Body of pancreas (tissue), 4 donors: ENCODE measurements around the gene CHAC1.
"Not testable (repeated sequence)": the region's sequence is repeated elsewhere in the genome, so short reads cannot be mapped to it uniquely, and the experiment has no call there.

Experiments
- CTCF ChIP-seq, 7 experiments: fragments of 450-650 bp in 4 of 7; fragments of 200-600 bp in 3 of 7; sonication (generic) in 3 of 7; IDR thresholded peaks; one replicate each; pipeline ENCODE4 v1.5.1; 2016 to 2019; ENCODE audit warnings: antibody characterized with exemption in 7 of 7
- POLR2A ChIP-seq, 3 donors: fragments of 450-650 bp; IDR thresholded peaks; one replicate each; pipeline ENCODE4 v1.6.1; 2016; ENCODE audit warnings: antibody characterized with exemption in 3 of 3, mild to moderate bottlenecking in 2 of 3

GRCh38 chr15:40962317-40962716, 9.0 kb downstream of the CHAC1 start:
- not testable (repeated sequence) for TF ChIP-seq CTCF, POLR2A (IDR thresholded peaks at IDR 0.05)
